Panc1 (cell line): ENCODE measurements around the gene PM20D1. TPM values are rescaled to one million over a fixed set of nuclear protein-coding genes. Genes with fewer than 3 reads are reported as not detected.

Experiments used
- ATAC-seq: fragments of 200-7000 bp; cut with Tn5 transposase; 2 replicates; pipeline ENCODE4 v1.9.1; 2020; ENCODE audit warnings: mild to moderate bottlenecking, moderate library complexity
- BruUV-seq: library from RNA; stranded (reverse); fragments of 400-500 nt; replicated peaks from 2 replicates; lab custom pipeline; 2021; lab: Mats Ljungman, UMichigan
- CTCF ChIA-PET: fragments of 300-600 bp; sonication (Branson Sonifier 250); formaldehyde crosslinking; loops from one replicate; lab custom pipeline; 2022; ENCODE audit warnings: antibody characterized with exemption; lab: Charles Lee
- POLR2A ChIA-PET: fragments of 300-600 bp; sonication (Branson Sonifier 250); formaldehyde crosslinking; loops from one replicate; lab custom pipeline; 2022; ENCODE audit warnings: antibody characterized with exemption; lab: Charles Lee
- DNase-seq: peaks from one replicate; pipeline ENCODE4 v3.0.0-alpha.2; 2010; ENCODE audit warnings: low read depth, low spot score
- H3K27ac ChIP-seq: 2 replicates; pipeline ENCODE4 v1.5.1; 2011; ENCODE audit warnings: mild to moderate bottlenecking, low read length, inconsistent platforms
- H3K27me3 ChIP-seq: fragments of 200-500 bp; sonication (Bioruptor generic); 2 replicates; pipeline ENCODE4 v1.6.0; 2014; ENCODE audit warnings: low read length, inconsistent platforms; ENCODE audit not compliant: control insufficient read depth, insufficient read depth
- H3K36me3 ChIP-seq: fragments of 200-500 bp; sonication (Bioruptor generic); 2 replicates; pipeline ENCODE4 v1.5.1; 2014; ENCODE audit warnings: inconsistent platforms, mild to moderate bottlenecking, low read length, moderate library complexity; ENCODE audit not compliant: control insufficient read depth, insufficient read depth
- H3K4me1 ChIP-seq: 2 replicates; pipeline ENCODE4 v1.5.1; 2011; ENCODE audit warnings: inconsistent platforms, mild to moderate bottlenecking, low read length, moderate library complexity; ENCODE audit not compliant: control insufficient read depth, insufficient read depth
- H3K4me3 ChIP-seq, 2 experiments: 2 replicates each; pipeline ENCODE4 v1.5.1; 2011 to 2012; ENCODE audit warnings: low read depth in 2 of 2, low read length in 2 of 2, mild to moderate bottlenecking in 2 of 2, inconsistent platforms in 1 of 2, moderate library complexity in 1 of 2
- H3K9me3 ChIP-seq: fragments of 200-500 bp; sonication (Bioruptor generic); 2 replicates; pipeline ENCODE4 v1.5.1; 2014; ENCODE audit warnings: low read depth, mild to moderate bottlenecking, inconsistent platforms, low read length, moderate library complexity; ENCODE audit not compliant: control insufficient read depth, insufficient read depth
- CTCF ChIP-seq: fragments of 450-650 bp; IDR thresholded peaks from 2 replicates; pipeline ENCODE4 v1.5.1; 2017; ENCODE audit warnings: mild to moderate bottlenecking
- POLR2AphosphoS5 ChIP-seq: IDR thresholded peaks from 2 replicates; pipeline ENCODE4 v1.6.1; 2012; ENCODE audit warnings: mild to moderate bottlenecking, low read depth, low read length, moderate library complexity
- REST ChIP-seq, 2 experiments: IDR thresholded peaks; 2 replicates each; pipeline ENCODE4 v1.6.1; 2011 to 2012; ENCODE audit warnings: low read depth in 2 of 2, control low read depth in 1 of 2, low read length in 1 of 2, mild to moderate bottlenecking in 1 of 2, moderate library complexity in 1 of 2; ENCODE audit not compliant: insufficient read depth in 1 of 2
- SIN3A ChIP-seq: IDR thresholded peaks from 2 replicates; pipeline ENCODE4 v1.6.1; 2012; ENCODE audit warnings: low read depth, mild to moderate bottlenecking, low read length, moderate library complexity, borderline replicate concordance; ENCODE audit not compliant: insufficient read depth
- TCF7L2 ChIP-seq: IDR thresholded peaks from 2 replicates; pipeline ENCODE4 v1.6.1; 2011; ENCODE audit warnings: mild to moderate bottlenecking, low read depth, low read length, inconsistent platforms
- in situ Hi-C: cut with HindIII; loops from 2 replicates; pipeline ENCODE4 v1.10.0; 2016; ENCODE audit warnings: low sequenced_read_pairs, low pct_unique_long_range_greater_than_20kb
- intact Hi-C: fragments of 100-400 bp; cut with micrococcal nuclease; formaldehyde crosslinking; loops from one replicate; pipeline ENCODE4 v1.10.0; 2022; ENCODE audit not compliant: unreplicated experiment
- total RNA-seq: library from RNA; stranded (reverse); gene quantifications from one replicate; pipeline ENCODE4 v1.2.1, GENCODE V29; 2021; ENCODE audit not compliant: unreplicated experiment

PM20D1 gene
- total RNA-seq, 1 experiment from 2014 or later: 0.13 TPM

GRCh38 chr1:205810448-205811157 is 39.3 kb downstream of the PM20D1 start:
- ChIA-PET POLR2A (no interaction called here), CTCF (interaction anchor here (1.0 kb wide), 1 partner anchor 19 kb away, joined by 4 read pairs; no protein-coding TSS in a partner anchor)
- in situ Hi-C loops (no loop called here), intact Hi-C loops (no loop called here)
- peak; percentile 28; the same call in 1 of the 2 replicates for TF ChIP-seq CTCF
- no peak for TF ChIP-seq REST (IDR thresholded peaks at IDR 0.05; ENCODE audit: insufficient read depth in 1 of 2, low read depth in 2 of 2, low read length in 1 of 2)
- BruUV-seq: no TSS peak
- Histone ChIP-seq H3K9me3 (no peaks in the 10 kb centered on the region), H3K4me3 (no peak overlapping the region), H3K4me1 (peaks cover 15% of the 10 kb centered on the region), H3K27ac (no peak overlapping the region), H3K36me3 (no peaks in the 10 kb centered on the region; the same call in 1 of the 2 replicates), H3K27me3 (no peaks in the 10 kb centered on the region)
- DNase-seq: no peak
- no peak for ATAC-seq

GRCh38 chr1:205809942-205810345 is 40.0 kb downstream of the PM20D1 start:
- Histone ChIP-seq H3K4me3 (no peak overlapping the region), H3K9me3 (no peaks in the 10 kb centered on the region), H3K4me1 (peaks cover 15% of the 10 kb centered on the region), H3K27ac (no peak overlapping the region), H3K27me3 (no peaks in the 10 kb centered on the region), H3K36me3 (no peaks in the 10 kb centered on the region; the same call in 1 of the 2 replicates)
- ChIA-PET CTCF (no interaction called here), POLR2A (interaction anchor here (1.2 kb wide), 1 partner anchor 19 kb away, joined by 6 read pairs; no protein-coding TSS in a partner anchor)
- in situ Hi-C loops (no loop called here), intact Hi-C loops (no loop called here)
- TF ChIP-seq CTCF (no peak), POLR2AphosphoS5 (no peak), SIN3A (no peak), REST (IDR thresholded peaks at IDR 0.05; ENCODE audit: insufficient read depth in 1 of 2, low read depth in 2 of 2, low read length in 1 of 2) (no peak), TCF7L2 (no peak)
- ATAC-seq: no peak
- BruUV-seq: no TSS peak
- no peak for DNase-seq
